Activated naive CD8-positive, alpha-beta T cell treated with anti-CD3 and anti-CD28 coated beads, Interleukin-2, amount 50 U/mL, for 24 hours (primary cell): Measurements from ENCODE around the gene MEF2B.
"Not testable (repeated sequence)": the region's sequence is repeated elsewhere in the genome, so short reads cannot be mapped to it uniquely, and the experiment has no call there.

ENCODE experiments used
- ATAC-seq: fragments of 150-1000 bp; cut with Tn5 transposase; one replicate; pipeline ENCODE4 v1.10.0; 2021
- DNase-seq: peaks from one replicate; pipeline ENCODE4 v3.0.0; 2021
- H3K27ac Mint-ChIP-seq: one replicate; pipeline ENCODE4 v1.8.0; 2021; ENCODE audit warnings: mild to moderate bottlenecking, mixed read lengths
- H3K27me3 Mint-ChIP-seq: one replicate; pipeline ENCODE4 v1.8.0; 2021; ENCODE audit warnings: mixed read lengths
- H3K36me3 Mint-ChIP-seq: one replicate; pipeline ENCODE4 v1.8.0; 2021; ENCODE audit warnings: low read depth, mixed read lengths
- H3K4me1 Mint-ChIP-seq: one replicate; pipeline ENCODE4 v1.8.0; 2021; ENCODE audit warnings: mixed read lengths
- H3K4me3 Mint-ChIP-seq: one replicate; pipeline ENCODE4 v1.8.0; 2021; ENCODE audit warnings: mild to moderate bottlenecking, moderate library complexity, mixed read lengths
- H3K9me3 Mint-ChIP-seq: one replicate; pipeline ENCODE4 v1.8.0; 2021; ENCODE audit warnings: mixed read lengths

Gene MEF2B

DNA sequence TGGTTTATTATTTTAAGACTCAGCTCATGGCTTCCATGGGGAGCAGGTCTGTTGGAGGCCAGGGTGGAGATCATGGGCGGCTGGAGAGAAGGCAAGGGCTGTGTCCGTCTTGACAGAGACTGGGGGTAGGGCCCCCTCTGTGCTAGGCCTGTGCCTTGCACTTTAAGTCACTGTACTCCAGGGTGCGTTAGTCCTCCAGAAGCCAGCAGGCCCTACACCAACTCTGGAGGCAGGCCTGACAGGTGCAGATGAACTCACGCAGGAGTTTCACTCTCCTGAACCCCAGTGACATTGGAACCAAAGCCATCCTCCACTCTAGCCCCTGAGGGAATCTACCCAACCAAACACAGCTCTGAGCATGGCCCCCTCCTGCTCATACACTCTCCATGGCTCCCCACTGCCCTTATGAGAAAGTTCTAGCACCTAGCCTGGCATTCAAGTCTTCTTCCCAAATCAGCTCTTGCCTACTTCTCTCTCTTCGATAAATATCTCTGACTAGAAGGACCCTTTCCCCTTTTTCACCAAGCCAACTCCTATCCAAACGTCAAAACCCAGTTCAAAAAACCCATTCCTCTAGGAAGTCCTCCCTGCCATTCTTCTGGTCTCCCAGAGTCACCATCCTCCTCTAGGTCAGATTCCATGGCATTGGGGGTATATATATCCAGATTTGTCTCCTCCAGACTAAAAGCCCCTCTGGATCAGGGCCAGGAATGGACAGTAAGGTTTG is 15.1 kb downstream of the MEF2B start:
- no peaks in the 10 kb centered on the region for H3K9me3 Mint-ChIP-seq
- ATAC-seq (no peak), DNase-seq (no peak)
- H3K36me3 Mint-ChIP-seq = peaks cover 13% of the 10 kb centered on the region
- no peak overlapping the region for H3K4me3 Mint-ChIP-seq
- peaks cover 4% of the 10 kb centered on the region for H3K4me1 Mint-ChIP-seq
- H3K27ac Mint-ChIP-seq = no peak overlapping the region
- no peaks in the 10 kb centered on the region for H3K27me3 Mint-ChIP-seq

DNA sequence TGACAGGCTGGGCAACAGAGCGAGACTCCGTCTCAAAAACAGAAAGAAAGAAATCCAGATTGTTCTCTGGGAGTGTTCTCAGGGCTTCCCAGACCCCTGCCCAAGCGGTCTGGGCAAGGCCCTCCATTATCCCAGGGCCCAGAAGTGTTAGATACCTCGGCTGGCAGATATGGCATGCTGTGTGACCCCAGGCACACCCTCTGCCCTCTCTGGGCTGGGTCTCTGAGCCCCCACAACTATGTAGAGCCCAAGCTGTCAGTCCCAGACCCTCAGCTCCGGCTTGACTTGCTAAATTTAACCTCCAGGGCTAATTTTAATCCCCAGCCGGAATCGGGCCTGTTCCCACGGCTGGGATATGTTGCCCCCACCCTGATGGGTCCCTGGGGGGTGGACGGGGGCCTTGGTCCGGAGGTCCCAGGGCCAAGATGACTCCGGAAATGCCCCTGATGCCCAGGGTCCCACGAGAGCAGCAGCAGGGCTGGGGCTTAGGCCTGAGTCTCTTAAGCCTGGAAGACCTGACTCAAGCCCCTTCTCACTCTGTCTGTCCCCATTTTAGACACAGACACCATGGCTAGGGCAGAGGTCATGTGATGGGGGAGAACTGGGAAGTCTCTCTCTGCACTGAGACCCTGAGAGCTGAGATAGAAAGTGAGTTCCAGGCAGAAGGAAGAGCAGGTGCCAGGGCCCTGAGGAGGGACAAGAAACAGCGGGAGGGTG is 17.2 kb downstream of the MEF2B start:
- no peaks in the 10 kb centered on the region for H3K27me3 Mint-ChIP-seq
- no peak overlapping the region for H3K4me3 Mint-ChIP-seq
- no peak overlapping the region for H3K27ac Mint-ChIP-seq
- DNase-seq (no peak), ATAC-seq (no peak)
- H3K36me3 Mint-ChIP-seq = peaks cover 17% of the 10 kb centered on the region
- H3K4me1 Mint-ChIP-seq = no peaks in the 10 kb centered on the region
- no peaks in the 10 kb centered on the region for H3K9me3 Mint-ChIP-seq

DNA sequence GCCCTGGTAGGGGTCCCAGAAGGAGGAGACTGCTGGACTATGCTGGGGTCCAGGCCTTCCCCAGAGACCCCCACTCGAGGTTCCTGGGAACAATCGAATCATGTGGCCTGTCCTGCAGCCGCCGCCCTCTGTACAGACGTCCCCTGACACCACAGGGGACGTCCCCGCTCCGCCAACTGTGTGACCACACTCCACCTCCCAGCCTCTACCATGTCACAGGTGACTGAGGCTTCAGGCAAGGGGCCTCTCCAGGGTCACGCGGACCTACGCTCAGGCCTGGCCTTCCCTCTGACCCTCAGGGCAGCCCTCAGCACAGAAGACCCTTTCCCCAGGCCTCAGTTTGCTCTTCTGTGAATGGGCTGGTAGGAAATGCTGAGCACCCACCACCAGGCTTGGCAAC is 18.6 kb downstream of the MEF2B start:
- Mint-ChIP-seq H3K27me3 (no peaks in the 10 kb centered on the region), H3K4me3 (no peak overlapping the region)

DNA sequence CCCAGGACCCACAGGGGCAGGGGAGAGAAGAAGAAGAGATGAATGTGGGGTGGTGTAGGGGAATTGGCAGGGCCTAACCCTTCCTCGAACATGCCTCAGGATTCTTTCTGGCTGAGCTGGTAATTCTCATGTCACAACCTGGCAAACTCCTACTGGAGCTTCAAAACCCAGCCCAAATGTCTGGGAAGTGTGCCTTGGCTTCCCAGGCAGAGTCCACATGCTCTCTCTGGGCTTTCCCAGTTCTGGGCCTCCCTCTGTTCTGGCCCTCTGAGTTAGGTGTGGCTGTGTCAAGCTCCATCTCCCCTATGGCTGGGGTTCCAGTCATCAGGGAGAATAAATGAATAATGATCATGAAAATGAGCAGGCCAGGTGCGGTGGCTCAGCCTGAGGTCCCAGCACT is 20.6 kb downstream of the MEF2B start:
- Mint-ChIP-seq H3K36me3 (peaks cover 3% of the 10 kb centered on the region), H3K4me1 (no peaks in the 10 kb centered on the region), H3K27me3 (no peaks in the 10 kb centered on the region), H3K27ac (no peak overlapping the region), H3K9me3 (no peaks in the 10 kb centered on the region), H3K4me3 (no peak overlapping the region)
- no peak for ATAC-seq
- DNase-seq = no peak

More for the DNA sequence above, 18.6 kb downstream of the MEF2B start:
- H3K36me3 Mint-ChIP-seq = peaks cover 12% of the 10 kb centered on the region
- no peak overlapping the region for H3K27ac Mint-ChIP-seq
- DNase-seq = no peak
- no peak for ATAC-seq
- no peaks in the 10 kb centered on the region for H3K9me3 Mint-ChIP-seq
- H3K4me1 Mint-ChIP-seq = no peaks in the 10 kb centered on the region

DNA sequence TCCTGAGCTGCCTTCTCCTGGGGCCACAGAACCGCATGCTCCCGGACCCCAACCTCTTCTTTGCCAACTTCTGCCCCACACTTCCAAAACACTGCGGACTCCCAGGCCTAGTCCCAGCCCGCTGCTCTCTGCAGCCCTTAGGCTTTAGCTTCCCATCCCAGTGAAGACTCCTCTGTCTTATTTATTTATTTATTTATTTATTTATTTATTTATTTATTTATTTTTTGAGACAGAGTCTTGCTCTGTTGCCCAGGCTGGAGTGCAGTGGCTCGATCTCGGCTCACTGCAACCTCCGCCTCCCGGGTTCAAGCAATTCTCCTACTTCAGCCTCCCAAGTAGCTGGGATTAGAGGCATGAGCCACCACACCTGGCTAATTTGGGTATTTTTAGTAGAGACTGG is 21.6 kb downstream of the MEF2B start:
- ATAC-seq, H3K9me3 Mint-ChIP-seq, H3K36me3 Mint-ChIP-seq, H3K4me3 Mint-ChIP-seq, DNase-seq, H3K4me1 Mint-ChIP-seq, H3K27me3 Mint-ChIP-seq, H3K27ac Mint-ChIP-seq: not testable (repeated sequence)

DNA sequence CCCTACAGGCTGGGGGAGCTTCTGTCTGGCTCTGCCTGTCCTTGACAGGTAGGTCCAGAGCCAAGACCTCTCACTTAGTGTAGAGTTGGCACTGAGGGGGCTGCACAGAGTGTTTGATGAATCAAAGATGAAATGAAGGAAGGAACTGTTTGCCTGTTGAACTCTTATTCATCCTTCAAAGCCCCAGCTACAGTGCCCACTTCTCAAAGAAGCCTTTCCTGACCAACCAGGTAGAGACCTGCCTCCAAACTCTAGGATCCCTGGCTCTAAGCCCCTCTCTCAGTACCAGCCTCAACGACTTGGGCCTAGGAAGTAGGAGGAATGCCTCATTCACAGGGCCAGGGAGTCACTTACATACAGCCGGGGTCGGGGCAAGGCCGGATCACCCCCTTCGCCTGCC is 22.7 kb downstream of the MEF2B start:
- Mint-ChIP-seq H3K4me3 (no peak overlapping the region), H3K4me1 (no peaks in the 10 kb centered on the region), H3K27me3 (no peaks in the 10 kb centered on the region), H3K36me3 (peaks cover 3% of the 10 kb centered on the region), H3K9me3 (no peaks in the 10 kb centered on the region), H3K27ac (no peak overlapping the region)
- DNase-seq = no peak
- ATAC-seq = no peak

DNA sequence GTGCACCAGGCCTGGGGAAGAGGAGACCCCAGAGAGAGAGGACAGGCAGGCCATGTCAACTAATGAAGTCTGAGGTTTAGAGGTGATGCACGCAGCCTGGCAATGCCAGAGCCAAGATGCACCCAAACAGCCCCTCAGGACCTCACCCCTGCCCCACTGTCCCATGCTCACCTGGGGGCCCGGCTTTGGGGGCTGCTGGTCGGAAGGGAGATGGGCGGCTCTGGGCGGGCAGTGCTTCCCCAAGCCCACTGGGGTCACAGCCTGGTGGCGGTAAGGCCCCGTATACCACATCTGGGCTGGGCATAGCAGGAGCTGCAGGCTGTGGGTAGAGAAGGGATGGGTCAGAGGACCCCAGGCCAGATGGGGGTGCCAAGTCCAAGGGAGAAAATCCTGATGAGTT is 23.2 kb downstream of the MEF2B start:
- H3K27me3 Mint-ChIP-seq = no peaks in the 10 kb centered on the region

DNA sequence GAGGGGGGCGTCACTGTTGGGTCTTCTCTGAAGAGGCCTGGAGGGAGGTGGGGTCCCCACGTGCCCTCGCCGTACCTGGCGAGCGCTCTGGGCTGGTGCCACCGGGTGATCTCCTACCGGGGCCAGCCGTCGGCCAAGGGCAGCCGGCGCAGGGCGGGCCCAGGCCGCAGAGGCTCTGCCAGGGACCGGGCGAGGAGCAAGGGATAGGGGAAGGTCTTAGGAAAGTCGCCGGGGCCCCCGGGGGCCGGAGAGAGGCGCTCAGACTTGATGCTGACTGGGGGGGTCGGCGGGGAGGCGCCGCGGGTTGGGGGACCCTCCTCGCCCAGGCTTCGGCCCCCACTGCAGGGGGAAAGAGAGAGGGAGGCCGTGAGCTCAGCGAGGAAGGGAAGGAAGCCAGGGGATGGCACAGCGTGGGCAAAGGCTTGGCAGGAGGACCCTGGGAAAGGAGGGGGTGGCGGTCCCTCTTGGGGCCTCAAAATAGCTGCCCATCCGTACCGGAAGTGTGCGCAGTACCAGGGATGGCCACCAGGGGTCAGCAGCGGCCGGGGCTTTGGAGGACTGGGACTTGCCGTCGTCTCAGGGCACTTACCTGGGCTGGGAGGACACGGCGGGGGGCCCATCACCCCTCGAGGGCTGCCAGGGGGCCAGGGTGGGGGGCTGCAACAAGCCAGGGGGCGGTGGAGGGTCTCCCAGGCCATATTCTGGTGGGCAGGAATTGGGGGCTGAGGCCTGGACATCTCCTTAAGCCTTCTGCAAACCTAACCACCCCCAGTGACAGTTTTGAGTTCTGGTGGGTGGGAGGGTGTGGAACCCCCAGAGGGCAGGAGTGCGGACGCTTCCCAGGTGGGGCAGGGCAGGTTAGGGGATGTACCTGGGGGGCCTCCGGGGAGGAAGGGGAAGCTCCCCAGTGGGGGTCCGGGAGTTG is 24.1 kb downstream of the MEF2B start:
- Mint-ChIP-seq H3K4me1 (no peaks in the 10 kb centered on the region), H3K27ac (no peak overlapping the region), H3K4me3 (no peak overlapping the region), H3K36me3 (peaks cover 3% of the 10 kb centered on the region), H3K9me3 (no peaks in the 10 kb centered on the region), H3K27me3 (no peaks in the 10 kb centered on the region)
- DNase-seq = peak; percentile 91
- ATAC-seq = peak; percentile 70

More for the DNA sequence above, 23.2 kb downstream of the MEF2B start:
- H3K27ac Mint-ChIP-seq = no peak overlapping the region
- no peaks in the 10 kb centered on the region for H3K9me3 Mint-ChIP-seq
- ATAC-seq = no peak
- no peaks in the 10 kb centered on the region for H3K4me1 Mint-ChIP-seq
- DNase-seq = no peak
- peaks cover 3% of the 10 kb centered on the region for H3K36me3 Mint-ChIP-seq
- H3K4me3 Mint-ChIP-seq = no peak overlapping the region

DNA sequence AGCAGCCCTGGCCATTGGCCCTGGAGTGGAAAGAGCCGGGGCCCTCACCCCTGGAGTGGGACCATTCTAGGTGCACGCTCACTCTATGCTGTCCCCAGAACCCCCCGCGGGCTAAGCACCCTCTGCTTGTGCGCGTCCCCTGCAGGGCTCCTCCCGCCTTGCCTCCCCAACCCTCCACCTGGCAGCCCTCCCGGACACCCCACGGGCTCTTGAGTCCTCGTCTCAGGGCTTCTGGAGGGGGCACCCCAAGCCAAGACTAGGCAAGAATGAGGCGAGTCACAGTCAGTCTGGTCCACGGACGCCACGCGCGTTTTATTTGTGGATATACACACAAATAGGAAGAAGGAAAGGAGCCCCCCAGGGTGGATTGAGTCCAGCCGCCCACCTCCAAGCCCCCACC is 24.8 kb downstream of the MEF2B start:
- Mint-ChIP-seq H3K27me3 (no peaks in the 10 kb centered on the region), H3K27ac (no peak overlapping the region), H3K36me3 (peaks cover 3% of the 10 kb centered on the region), H3K4me1 (no peaks in the 10 kb centered on the region), H3K4me3 (no peak overlapping the region), H3K9me3 (no peaks in the 10 kb centered on the region)
- ATAC-seq = no peak
- no peak for DNase-seq

DNA sequence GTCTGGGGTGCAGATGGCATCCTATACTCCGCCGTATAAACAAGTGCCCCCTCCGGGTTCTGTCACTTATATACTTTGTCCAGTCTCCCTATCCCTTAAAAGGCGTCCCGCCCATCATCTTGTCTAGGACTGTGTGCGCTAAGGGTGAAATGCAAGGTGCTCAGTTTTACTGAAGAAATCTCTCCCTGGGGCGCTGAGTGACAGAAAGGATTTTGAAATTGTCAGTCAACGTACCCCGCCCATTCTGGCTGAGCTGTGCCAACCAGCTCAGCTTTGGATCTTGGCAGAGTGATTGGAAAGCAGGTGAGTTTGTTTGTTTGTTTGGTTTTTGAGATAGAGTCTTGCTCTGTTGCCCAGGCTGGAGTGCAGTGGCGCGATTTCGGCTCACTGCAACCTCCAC is 27.7 kb downstream of the MEF2B start:
- Mint-ChIP-seq H3K9me3 (no peaks in the 10 kb centered on the region), H3K36me3 (no peaks in the 10 kb centered on the region), H3K4me3 (no peak overlapping the region), H3K4me1 (peaks cover 16% of the 10 kb centered on the region), H3K27ac (no peak overlapping the region), H3K27me3 (no peaks in the 10 kb centered on the region)
- ATAC-seq (no peak), DNase-seq (no peak)

DNA sequence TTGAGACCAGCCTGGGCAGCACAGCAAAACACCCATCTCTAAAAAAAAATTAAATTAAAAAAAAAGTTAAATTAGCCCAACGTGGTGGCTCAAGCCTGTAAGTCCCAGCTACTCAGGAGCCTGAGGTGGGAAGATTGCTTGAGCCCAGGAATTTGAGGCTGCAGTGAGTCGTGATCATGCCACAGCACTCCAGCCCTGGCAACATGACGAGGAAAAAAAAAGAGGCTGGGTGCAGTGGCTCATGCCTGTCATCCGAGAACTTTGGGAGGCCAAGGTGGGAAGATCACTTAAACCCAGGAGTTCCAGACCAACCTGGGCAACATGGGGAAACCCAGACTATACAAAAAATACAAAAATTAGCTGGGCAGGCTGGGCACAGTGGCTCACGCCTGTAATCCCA is 29.6 kb downstream of the MEF2B start:
- H3K27ac Mint-ChIP-seq = no peak overlapping the region
- H3K27me3 Mint-ChIP-seq = no peaks in the 10 kb centered on the region
- ATAC-seq (no peak), DNase-seq (no peak)
- H3K4me3 Mint-ChIP-seq = no peak overlapping the region
- no peaks in the 10 kb centered on the region for H3K36me3 Mint-ChIP-seq
- H3K4me1 Mint-ChIP-seq = peaks cover 19% of the 10 kb centered on the region
- no peaks in the 10 kb centered on the region for H3K9me3 Mint-ChIP-seq

DNA sequence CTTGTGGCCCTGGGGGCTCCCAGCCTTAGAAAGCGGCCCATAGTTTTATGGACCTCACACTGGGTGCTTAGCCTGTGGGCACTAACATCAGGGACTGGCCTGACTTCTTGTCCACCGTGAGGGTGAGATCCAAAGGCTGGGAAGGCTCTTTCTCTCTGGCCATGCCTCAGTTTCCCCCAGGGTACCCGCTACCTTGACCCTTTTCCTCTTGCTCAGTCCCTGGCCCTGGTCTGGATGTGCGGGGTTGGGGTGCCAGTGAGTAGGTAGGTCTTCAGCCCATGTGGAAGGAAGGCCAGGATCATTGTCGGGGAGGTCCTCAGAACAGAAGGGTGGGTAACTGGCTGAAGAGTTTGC is 30.2 kb downstream of the MEF2B start:
- no peak overlapping the region for H3K27ac Mint-ChIP-seq
- peaks cover 22% of the 10 kb centered on the region for H3K4me1 Mint-ChIP-seq
- no peak overlapping the region for H3K4me3 Mint-ChIP-seq
- H3K27me3 Mint-ChIP-seq = no peaks in the 10 kb centered on the region
- ATAC-seq (no peak), DNase-seq (no peak)
- H3K36me3 Mint-ChIP-seq = no peaks in the 10 kb centered on the region
- no peaks in the 10 kb centered on the region for H3K9me3 Mint-ChIP-seq

DNA sequence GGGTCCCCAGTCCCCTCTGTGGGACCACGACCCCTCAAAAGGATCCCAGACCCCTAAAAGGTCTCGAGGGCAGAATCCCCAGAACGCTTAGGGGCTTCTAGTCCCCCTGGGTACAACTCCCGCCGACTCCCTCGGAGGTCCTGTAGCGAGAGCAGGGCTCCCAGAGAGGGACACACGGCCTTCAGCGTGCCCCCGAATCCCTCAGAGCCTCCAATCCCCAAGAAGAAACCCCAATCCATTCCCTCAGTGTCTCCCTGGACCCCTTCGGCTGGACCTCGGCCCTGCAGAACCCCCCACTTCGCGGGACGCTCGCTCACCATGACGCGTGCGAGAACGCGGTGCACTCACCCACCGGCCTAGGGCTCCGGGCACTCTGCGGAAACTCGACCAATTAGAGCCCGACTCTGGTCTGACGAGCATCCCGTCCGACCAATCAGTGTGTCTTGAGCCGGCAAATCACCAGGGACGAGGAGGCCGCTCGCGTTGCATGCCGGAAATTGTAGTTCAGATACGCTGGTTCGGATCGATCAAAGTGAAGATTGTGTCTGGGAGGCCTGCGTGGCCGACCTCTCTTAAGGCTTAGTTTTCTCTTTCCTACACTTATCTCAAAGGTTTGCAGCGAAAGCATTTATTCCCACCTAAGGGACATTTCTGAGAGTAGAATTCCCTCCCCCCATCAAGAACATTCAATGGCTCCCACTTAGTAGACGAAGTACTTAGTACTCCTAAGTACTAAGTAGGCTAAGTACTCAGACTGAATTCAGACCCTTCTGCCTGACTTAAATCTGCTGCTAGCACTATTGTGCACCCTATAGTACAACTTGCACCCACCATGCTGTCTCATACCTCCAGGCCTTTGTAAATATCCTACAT is 31.7 kb downstream of the MEF2B start, which contains the start of gene TMEM161A:
Gene TMEM161A (minus strand): TSS at position 370 of the 873 bp plus-strand sequence. CDS start 50 bp downstream, at position 320.
- peaks cover 22% of the 10 kb centered on the region for H3K4me1 Mint-ChIP-seq
- H3K9me3 Mint-ChIP-seq = no peaks in the 10 kb centered on the region
- ATAC-seq (peak; percentile 100), DNase-seq (peak; percentile 96)
- H3K36me3 Mint-ChIP-seq = peaks cover 4% of the 10 kb centered on the region
- H3K27ac Mint-ChIP-seq = peak within 1 kb of the TSS; percentile 94
- no peaks in the 10 kb centered on the region for H3K27me3 Mint-ChIP-seq
- peak within 1 kb of the TSS; percentile 92 for H3K4me3 Mint-ChIP-seq

DNA sequence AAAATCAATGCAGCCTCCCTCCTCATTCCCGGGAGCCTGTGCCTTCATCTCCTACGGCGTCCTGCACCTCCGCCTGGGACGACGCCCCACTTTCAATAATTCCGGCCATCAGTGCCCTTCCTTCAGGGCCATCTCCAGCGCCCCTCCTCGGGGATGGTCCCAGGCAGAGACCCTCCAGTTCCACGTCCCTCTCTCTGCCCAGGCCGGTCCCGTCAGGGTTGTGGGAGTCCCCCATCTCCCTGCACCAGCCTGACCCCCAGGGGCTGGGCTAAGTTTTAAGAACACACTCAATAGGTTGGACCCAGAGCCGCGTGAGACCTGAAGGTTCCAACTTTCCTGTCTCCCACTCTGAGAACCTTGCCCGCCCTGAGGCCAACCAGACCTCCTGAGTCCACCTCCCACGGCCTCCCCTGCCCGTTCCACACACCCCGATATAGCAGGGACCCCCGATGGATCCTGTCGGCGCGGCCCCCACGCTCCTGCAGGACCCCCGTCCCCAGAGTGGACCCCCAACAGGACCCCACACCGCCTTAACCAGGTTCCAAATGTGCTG is 32.4 kb downstream of the MEF2B start:
- H3K4me1 Mint-ChIP-seq = peaks cover 22% of the 10 kb centered on the region
- DNase-seq (no peak), ATAC-seq (no peak)
- H3K4me3 Mint-ChIP-seq = peak overlapping the region; percentile 92
- H3K9me3 Mint-ChIP-seq = no peaks in the 10 kb centered on the region
- no peaks in the 10 kb centered on the region for H3K27me3 Mint-ChIP-seq
- peaks cover 9% of the 10 kb centered on the region for H3K36me3 Mint-ChIP-seq
- peak overlapping the region; percentile 94 for H3K27ac Mint-ChIP-seq
